ENCODE measurements around the gene MREG.
"Not testable (repeated sequence)": the region's sequence is repeated elsewhere in the genome, so short reads cannot be mapped to it uniquely, and the experiment has no call there.

Gene MREG

DNA sequence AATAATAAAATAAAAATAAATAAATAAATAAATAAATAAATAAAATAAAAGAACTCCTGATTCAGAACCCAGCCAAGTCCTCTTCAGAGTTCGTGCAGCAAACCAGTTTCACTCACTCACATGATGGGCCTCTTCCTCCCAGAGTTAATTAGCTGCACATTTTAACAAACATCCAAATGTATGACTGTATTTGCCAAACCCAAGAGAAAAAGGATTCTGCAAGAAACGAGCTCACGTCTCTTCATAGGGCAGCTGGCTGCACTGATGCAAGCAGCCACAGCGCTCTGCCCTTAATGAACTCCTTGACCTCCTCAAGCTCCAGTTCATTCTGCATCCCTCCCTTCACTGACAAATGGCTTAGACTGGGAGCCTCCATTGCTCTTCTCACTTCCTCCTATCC, 55.1 kb downstream of the MREG start:
- no peak for DNase-seq (ENCODE audit: low spot score)

GRCh38 chr2:215957354-215958122, 55.8 kb downstream of the MREG start:
- DNase-seq (ENCODE audit: low spot score), result not testable (repeated sequence)

GRCh38 chr2:215952860-215953637, 60.3 kb downstream of the MREG start:
- no peak for DNase-seq (ENCODE audit: low spot score)

DNA sequence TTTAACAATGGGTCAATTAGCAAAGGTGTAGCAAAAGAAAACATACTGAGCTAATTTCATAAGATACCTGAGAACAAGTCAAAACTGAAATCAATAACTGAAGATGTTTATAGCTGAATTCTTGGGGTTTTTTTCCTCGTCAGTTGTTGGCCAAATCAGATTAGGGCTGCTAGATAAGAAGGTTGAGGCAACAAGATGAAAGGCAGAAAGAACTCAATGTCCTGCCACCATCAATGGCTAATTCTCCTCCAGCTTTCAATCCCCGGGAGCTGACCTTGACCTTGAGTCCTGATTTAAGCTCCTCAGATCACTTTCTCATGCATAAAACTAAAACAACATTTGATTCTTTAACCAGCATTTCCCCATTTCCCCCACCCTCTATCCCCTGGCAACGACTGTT, 61.8 kb downstream of the MREG start:
- no peak for DNase-seq (ENCODE audit: low spot score)

GRCh38 chr2:215949991-215950404, 63.4 kb downstream of the MREG start:
- peak; percentile 39 for DNase-seq (ENCODE audit: low spot score)

DNA sequence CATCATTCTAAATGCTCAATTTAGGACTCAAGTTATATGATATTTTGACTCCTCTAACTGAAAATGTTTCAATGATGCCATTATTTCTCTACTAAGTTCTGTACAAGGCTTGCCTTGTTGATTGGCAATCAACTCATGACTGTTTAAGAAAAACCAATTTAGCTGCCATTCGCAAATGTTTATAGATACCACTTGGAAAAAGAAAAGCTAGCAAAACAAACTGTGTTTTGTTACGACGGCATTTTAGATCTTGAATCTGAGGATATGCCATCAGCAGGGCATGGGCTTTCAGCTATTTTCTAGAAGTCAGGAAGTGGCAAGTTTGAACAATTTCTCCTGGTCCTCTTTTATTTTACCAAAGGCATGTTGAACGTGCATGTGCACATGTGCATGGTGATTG, 65.3 kb downstream of the MREG start:
- DNase-seq (ENCODE audit: low spot score), result no peak

GRCh38 chr2:215946586-215946985, 66.8 kb downstream of the MREG start:
- DNase-seq (ENCODE audit: low spot score), result no peak

- DNase-seq (ENCODE audit: low spot score), result no peak
Observed at GRCh38 chr2:215942194-215942593, 71.2 kb downstream of the MREG start.

- no peak for DNase-seq (ENCODE audit: low spot score)
Observed at GRCh38 chr2:215941726-215942125, 71.6 kb downstream of the MREG start.

DNA sequence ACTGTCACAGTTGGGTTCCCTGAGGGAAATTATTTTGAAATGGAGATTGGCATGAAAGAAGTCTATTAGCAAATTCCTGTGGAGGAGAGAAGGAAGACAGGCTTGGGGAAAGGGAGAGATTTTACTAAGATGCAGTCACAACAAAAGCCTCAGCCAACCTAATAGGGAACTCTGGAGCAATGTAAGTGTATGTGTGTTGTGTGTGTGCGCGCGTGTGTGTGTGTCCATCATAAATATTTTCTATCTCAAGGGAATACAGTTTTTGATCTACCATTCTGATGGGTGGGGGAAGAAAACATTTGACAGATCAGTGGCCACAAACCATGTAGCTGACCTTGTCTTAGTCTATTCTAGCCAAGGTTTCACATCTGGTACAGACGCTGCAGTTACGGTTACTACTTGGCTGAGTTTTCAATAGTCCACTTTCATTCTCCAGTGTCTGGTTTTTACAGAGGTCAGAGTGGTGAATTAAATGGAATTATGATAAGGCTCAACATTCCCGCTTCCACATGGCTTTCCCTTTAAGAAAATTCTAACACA, 72.6 kb downstream of the MREG start:
- no peak for DNase-seq (ENCODE audit: low spot score)

GRCh38 chr2:215937190-215937589, 76.2 kb downstream of the MREG start:
- no peak for DNase-seq (ENCODE audit: low spot score)

GRCh38 chr2:215933151-215933550, 80.2 kb downstream of the MREG start:
- no peak for DNase-seq (ENCODE audit: low spot score)

GRCh38 chr2:215931256-215931903, 82.0 kb downstream of the MREG start:
- DNase-seq (ENCODE audit: low spot score), result peak; percentile 75

DNA sequence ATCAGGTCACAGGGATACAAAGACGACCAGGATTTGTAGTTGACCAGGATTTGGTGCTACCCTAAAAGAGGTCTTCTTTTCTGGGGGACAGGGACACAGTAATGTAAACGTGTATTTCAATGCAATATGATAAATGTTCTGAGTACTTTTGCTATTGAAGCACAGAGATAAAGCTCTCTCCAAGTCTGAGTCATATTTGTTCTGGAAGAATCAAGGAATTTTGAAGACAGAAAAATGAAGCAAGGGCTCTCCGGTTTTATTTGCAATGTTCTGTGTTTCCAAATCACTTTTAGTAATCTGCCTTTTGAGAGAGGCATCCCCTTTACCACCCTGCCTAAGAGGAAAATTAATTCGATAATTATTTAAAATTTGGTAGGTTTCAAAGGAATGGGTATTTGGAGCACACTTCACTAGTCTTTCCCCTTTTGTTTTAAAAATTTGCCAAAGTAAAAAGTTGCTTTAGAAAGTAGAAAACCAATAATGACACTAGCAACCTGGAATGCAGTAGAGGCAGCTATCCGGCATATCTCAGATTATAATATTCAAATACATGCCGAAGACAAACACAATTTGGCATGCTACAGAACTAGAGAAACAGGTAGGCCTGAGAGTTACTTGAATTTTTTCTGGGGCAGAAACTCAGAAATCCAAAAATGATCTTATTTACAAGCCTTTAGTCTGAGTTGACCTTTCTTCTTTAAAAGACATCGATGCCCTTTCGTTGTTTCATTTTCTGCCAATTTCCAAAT, 82.7 kb downstream of the MREG start:
- no peak for DNase-seq (ENCODE audit: low spot score)

GRCh38 chr2:215929602-215930335, 83.6 kb downstream of the MREG start:
- no peak for DNase-seq (ENCODE audit: low spot score)

GRCh38 chr2:215928086-215928485, 85.3 kb downstream of the MREG start:
- no peak for DNase-seq (ENCODE audit: low spot score)

DNA sequence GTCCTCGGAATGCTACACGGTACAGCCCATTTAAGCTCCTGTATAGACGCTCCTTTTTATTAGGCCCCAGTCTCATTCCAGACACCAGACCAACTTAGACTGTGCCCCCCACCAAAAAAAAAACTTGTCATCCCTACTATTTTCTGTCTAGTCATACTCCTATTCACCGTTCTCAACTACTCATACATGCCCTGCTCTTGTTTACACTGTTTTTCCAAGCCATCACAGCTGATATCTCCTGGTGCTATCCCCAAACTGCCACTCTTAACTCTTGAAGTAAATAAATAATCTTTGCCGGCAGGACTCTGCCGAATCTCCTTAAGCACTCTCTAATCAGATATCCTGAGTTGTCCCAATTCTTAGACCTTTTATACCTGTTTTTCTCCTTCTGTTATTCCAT, 86.4 kb downstream of the MREG start:
- not testable (repeated sequence) for DNase-seq (ENCODE audit: low spot score)

DNA sequence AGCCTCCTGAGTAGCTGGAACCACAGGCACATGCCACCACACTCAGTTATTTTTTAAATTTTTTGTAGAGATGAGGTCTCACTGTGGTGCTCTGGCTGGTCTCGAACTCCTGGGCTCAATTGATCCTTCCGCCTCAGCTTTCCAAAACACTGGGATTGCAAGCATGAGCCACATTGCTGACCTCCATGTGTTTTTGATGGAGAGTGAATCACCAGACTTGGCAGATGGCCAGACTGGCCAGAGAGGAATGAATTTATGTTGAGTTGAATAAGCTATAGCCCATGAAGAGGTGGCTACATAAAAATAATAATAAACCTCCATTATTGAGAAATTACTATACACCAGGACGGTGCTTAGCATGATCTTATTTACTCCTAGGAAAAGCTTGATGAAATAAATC, 91.5 kb downstream of the MREG start:
- no peak for DNase-seq (ENCODE audit: low spot score)

DNA sequence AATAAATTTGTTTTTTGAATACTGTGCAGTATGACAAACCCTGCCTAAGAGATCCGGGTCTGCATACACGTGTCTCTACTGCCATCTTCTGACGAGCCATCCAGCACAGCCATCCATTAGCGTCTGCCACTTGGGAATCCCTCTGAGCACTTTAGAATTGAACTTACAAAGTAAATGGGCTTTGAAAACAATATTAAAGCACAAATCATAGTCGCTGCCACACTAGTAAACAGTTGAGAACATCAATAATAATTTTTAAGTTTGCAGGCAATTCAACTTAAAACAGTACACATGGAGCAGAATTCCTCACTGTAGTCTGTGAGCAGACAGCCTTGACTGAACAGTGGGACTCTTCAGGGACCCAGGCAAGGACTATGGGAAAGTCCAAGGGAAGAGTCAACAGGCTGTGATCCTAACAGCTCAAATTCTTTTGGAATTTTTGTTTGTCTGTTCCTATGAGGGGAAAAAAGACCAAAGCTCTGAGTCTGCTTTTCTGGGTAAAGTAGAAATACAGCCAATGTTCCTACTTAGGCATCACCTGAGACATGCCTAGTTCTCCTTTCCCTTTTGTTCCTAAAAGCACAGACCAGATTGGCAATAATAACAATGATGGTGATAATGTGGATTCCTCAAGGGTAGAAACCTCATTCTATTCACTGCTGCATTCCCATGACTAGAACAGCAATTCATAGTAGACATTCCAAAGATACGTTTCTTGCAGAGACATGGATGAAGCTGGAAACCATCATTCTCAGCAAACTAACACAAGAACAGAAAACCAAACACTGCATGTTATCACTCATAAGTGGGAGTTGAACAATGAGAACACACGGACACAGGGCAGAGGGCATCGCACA, 92.9 kb downstream of the MREG start:
- peak; percentile 60 for DNase-seq (ENCODE audit: low spot score)

- no peak for DNase-seq (ENCODE audit: low spot score)
Observed at GRCh38 chr2:215919624-215920243, 93.6 kb downstream of the MREG start.

All from iPS-NIHi11 (cell line).